ENCODE measurements around the gene MOGAT2. TPM values are rescaled to one million over a fixed set of nuclear protein-coding genes. Genes with fewer than 3 reads are reported as not detected.
"Not testable (repeated sequence)": the region's sequence is repeated elsewhere in the genome, so short reads cannot be mapped to it uniquely, and the experiment has no call there.

Gene MOGAT2
- total and polyA plus RNA-seq, 2 experiments from 2014 or later: 2.9 to 3.2 TPM

DNA sequence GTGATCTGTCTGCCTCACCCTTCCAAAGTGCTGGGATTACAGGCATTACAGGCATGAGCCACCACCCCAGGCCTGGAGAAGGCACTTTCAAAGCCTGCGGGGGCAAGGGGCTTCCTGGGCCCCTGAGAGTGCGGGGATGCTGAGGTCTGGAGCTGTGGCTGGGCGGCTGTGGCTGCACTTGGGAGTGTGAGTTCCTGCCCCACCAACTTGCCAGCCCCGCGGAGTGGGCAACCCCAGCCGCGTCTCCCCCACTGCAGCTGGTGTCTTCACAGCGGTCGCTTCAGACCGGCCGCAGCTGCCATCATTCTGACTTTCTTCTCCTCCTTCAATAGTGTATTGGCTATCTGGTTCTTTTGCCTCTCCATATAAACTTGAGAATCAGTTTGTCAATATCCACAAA lies 38.1 kb upstream of the MOGAT2 start:
- H3K79me2 ChIP-seq: no peaks in the 10 kb centered on the region
- no peak for DNase-seq (ENCODE audit: low spot score)
- peaks cover 14% of the 10 kb centered on the region for H3K27me3 ChIP-seq
- H3K27ac ChIP-seq: no peak overlapping the region
- no peaks in the 10 kb centered on the region for H3K4me1 ChIP-seq (ENCODE audit: insufficient read depth)
- H3K9me3 ChIP-seq (ENCODE audit: low read depth): no peaks in the 10 kb centered on the region
- 79% methylated on average over 11 of the region's 11 CpGs for WGBS (ENCODE audit: low lambda C conversion rate, missing lambda C conversion rate)
- H3K4me3 ChIP-seq: no peak overlapping the region
- H4K20me1 ChIP-seq (ENCODE audit: insufficient read depth, poor library complexity, severe bottlenecking): no peaks in the 10 kb centered on the region
- TF ChIP-seq EZH2 (IDR thresholded peaks at IDR 0.05; ENCODE audit: borderline replicate concordance) (no peak), EZH2phosphoT487 (IDR thresholded peaks at IDR 0.05; ENCODE audit: low read depth, severe bottlenecking, unreplicated experiment) (no peak)
- TF ChIP-seq, protein P1, sequence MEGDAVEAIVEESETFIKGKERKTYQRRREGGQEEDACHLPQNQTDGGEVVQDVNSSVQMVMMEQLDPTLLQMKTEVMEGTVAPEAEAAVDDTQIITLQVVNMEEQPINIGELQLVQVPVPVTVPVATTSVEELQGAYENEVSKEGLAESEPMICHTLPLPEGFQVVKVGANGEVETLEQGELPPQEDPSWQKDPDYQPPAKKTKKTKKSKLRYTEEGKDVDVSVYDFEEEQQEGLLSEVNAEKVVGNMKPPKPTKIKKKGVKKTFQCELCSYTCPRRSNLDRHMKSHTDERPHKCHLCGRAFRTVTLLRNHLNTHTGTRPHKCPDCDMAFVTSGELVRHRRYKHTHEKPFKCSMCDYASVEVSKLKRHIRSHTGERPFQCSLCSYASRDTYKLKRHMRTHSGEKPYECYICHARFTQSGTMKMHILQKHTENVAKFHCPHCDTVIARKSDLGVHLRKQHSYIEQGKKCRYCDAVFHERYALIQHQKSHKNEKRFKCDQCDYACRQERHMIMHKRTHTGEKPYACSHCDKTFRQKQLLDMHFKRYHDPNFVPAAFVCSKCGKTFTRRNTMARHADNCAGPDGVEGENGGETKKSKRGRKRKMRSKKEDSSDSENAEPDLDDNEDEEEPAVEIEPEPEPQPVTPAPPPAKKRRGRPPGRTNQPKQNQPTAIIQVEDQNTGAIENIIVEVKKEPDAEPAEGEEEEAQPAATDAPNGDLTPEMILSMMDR (IDR thresholded peaks at IDR 0.05; ENCODE audit: poor library complexity): no peak
- no peak overlapping the region for H3K4me2 ChIP-seq
- no peaks in the 10 kb centered on the region for H3K9me2 ChIP-seq (replicated peaks; ENCODE audit: insufficient read depth)
- no peaks in the 10 kb centered on the region for H3K36me3 ChIP-seq (replicated peaks; ENCODE audit: insufficient read depth, low read depth)
- H2AFZ ChIP-seq: no peak overlapping the region

DNA sequence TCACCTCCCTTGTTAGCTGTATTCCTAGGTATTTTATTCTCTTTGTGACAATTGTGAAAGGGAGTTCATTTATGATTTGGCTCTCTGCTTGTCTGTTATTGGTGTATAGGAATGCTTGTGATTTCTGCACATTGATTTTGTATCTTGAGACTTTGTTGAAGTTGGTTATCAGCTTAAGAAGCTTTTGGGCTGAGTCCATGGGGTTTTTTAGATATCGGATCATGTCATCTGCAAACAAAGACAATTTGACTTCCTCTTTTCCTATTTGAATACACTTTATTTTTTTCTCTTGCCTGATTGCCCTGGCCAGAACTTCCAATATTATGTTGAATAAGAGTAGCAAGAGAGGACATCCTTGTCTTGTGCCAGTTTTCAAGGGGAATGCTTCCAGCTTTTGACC lies 33.8 kb upstream of the MOGAT2 start:
- H3K27ac ChIP-seq; H3K4me1 ChIP-seq (ENCODE audit: insufficient read depth); H4K20me1 ChIP-seq (ENCODE audit: insufficient read depth, poor library complexity, severe bottlenecking); H3K9me3 ChIP-seq (ENCODE audit: low read depth); H3K36me3 ChIP-seq (replicated peaks; ENCODE audit: insufficient read depth, low read depth); DNase-seq (ENCODE audit: low spot score); H2AFZ ChIP-seq; H3K4me2 ChIP-seq; H3K27me3 ChIP-seq; H3K79me2 ChIP-seq; H3K4me3 ChIP-seq; H3K9me2 ChIP-seq (replicated peaks; ENCODE audit: insufficient read depth): not testable (repeated sequence)
- 96% methylated on average over 1 of the region's 1 CpG for WGBS (ENCODE audit: low lambda C conversion rate, missing lambda C conversion rate)

DNA sequence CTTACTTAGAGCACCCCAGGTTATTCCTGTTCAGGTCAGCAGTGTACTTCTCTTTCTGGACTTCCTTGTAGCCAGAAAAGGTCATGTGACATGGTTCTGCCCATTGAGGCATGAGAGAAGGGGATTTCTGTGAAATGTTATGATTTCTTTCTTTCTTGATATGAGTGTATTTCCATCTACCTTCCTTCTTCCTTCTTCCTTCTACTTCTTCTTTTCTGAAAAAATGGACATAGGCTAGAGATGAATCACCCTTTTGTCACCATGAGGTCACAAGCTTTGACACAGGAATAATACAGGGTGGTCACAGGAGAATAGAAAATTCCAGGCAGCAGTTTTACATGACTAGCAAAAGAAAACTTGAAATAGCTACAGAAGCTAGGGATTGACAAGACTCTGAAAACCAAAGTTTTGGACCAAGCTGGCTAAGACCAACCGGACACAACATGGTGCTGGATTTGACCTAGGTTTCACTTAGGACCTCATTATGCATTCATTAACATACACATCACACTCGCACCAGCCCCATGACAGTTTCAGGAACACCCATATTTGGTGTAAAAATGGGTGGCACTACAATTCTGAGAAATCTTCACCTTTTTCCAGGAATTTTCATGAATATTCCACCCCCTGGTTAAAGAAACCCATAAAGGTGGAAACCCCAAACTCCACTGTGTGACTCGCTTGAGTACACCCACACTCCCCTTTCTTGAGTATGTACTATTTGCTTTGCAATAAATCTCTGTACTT lies 27.6 kb upstream of the MOGAT2 start:
- TF ChIP-seq, protein P1 (IDR thresholded peaks at IDR 0.05; ENCODE audit: poor library complexity): no peak
- TF ChIP-seq EZH2phosphoT487 (IDR thresholded peaks at IDR 0.05; ENCODE audit: low read depth, severe bottlenecking, unreplicated experiment) (no peak), EZH2 (IDR thresholded peaks at IDR 0.05; ENCODE audit: borderline replicate concordance) (no peak)
- Histone ChIP-seq H3K27me3 (no peaks in the 10 kb centered on the region), H4K20me1 (ENCODE audit: insufficient read depth, poor library complexity, severe bottlenecking) (no peaks in the 10 kb centered on the region), H3K4me1 (ENCODE audit: insufficient read depth) (no peaks in the 10 kb centered on the region), H3K9me3 (ENCODE audit: low read depth) (no peaks in the 10 kb centered on the region), H3K4me2 (no peak overlapping the region), H3K4me3 (no peak overlapping the region), H3K9me2 (replicated peaks; ENCODE audit: insufficient read depth) (no peaks in the 10 kb centered on the region), H2AFZ (no peak overlapping the region), H3K36me3 (replicated peaks; ENCODE audit: insufficient read depth, low read depth) (no peaks in the 10 kb centered on the region), H3K79me2 (no peaks in the 10 kb centered on the region), H3K27ac (no peak overlapping the region)
- WGBS (ENCODE audit: low lambda C conversion rate, missing lambda C conversion rate): 81% methylated on average over 3 of the region's 3 CpGs
- DNase-seq (ENCODE audit: low spot score): no peak

DNA sequence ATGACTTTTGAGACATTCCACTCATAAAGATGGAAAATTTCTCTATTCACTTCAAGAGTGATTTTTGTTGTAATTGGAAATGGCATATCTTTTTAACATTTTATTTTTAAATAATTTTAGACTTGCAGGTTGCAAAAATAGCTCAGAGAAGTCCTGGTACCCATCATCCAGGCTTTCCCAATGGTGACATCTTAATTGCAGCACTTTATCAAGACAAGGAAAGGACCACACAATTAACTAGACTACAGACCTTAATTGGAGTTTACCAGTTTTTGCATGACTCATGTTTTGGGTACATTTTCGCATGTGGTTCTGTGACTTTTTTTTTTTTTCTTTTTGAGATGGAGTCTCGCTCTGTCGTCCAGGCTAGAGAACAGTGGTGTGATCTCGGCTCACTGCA lies 25.8 kb upstream of the MOGAT2 start:
- Histone ChIP-seq H3K9me2 (replicated peaks; ENCODE audit: insufficient read depth) (no peaks in the 10 kb centered on the region), H3K9me3 (ENCODE audit: low read depth) (no peaks in the 10 kb centered on the region), H3K4me1 (ENCODE audit: insufficient read depth) (no peaks in the 10 kb centered on the region), H4K20me1 (ENCODE audit: insufficient read depth, poor library complexity, severe bottlenecking) (no peaks in the 10 kb centered on the region), H3K36me3 (replicated peaks; ENCODE audit: insufficient read depth, low read depth) (no peaks in the 10 kb centered on the region), H3K4me2 (no peak overlapping the region), H2AFZ (no peak overlapping the region), H3K79me2 (no peaks in the 10 kb centered on the region), H3K27ac (no peak overlapping the region), H3K27me3 (no peaks in the 10 kb centered on the region), H3K4me3 (no peak overlapping the region)
- TF ChIP-seq EZH2 (IDR thresholded peaks at IDR 0.05; ENCODE audit: borderline replicate concordance) (no peak), EZH2phosphoT487 (IDR thresholded peaks at IDR 0.05; ENCODE audit: low read depth, severe bottlenecking, unreplicated experiment) (no peak)
- TF ChIP-seq, protein P1 (IDR thresholded peaks at IDR 0.05; ENCODE audit: poor library complexity): no peak
- WGBS (ENCODE audit: low lambda C conversion rate, missing lambda C conversion rate): 68% methylated on average over 4 of the region's 4 CpGs
- no peak for DNase-seq (ENCODE audit: low spot score)

Measured in hepatocyte (in vitro differentiated cells).